Activated T-cell treated with anti-CD3 and anti-CD28 coated beads for 48 hours (primary cell): ENCODE measurements around the gene PTER.

Source experiments
- DNase-seq: peaks from one replicate; pipeline ENCODE4 v3.0.0-alpha.2; 2020; ENCODE audit warnings: low read depth

The PTER gene

GRCh38 chr10:16436758-16437539, at the start of gene PTER:
PTER (plus strand) TSS chr10:16437010; CDS start chr10:16484385, 47,375 bp downstream.
- DNase-seq: peak; percentile 99

GRCh38 chr10:16392531-16393069, 44.2 kb upstream of the PTER start:
- no peak for DNase-seq

GRCh38 chr10:16393271-16393858, 43.4 kb upstream of the PTER start:
- DNase-seq: no peak

GRCh38 chr10:16401416-16401815, 35.4 kb upstream of the PTER start:
- DNase-seq: no peak

- no peak for DNase-seq
These were observed 28.4 kb upstream of the PTER start for GRCh38 chr10:16408379-16408778.

- DNase-seq: no peak
These were observed 19.5 kb upstream of the PTER start for GRCh38 chr10:16417341-16417740.

- DNase-seq: no peak
These were observed 13.2 kb upstream of the PTER start for GRCh38 chr10:16423599-16423998.

- no peak for DNase-seq
These were observed 11.4 kb upstream of the PTER start for GRCh38 chr10:16425449-16425848.

GRCh38 chr10:16429539-16429938, 7.3 kb upstream of the PTER start:
- no peak for DNase-seq

- no peak for DNase-seq
These were observed 448 bp upstream of the PTER start for GRCh38 chr10:16436367-16436757.

GRCh38 chr10:16437540-16437894, 707 bp downstream of the PTER start:
- DNase-seq: no peak

- no peak for DNase-seq
These were observed 2.5 kb downstream of the PTER start for GRCh38 chr10:16439295-16439694.

- no peak for DNase-seq
These were observed 3.8 kb downstream of the PTER start for GRCh38 chr10:16440396-16441133.

GRCh38 chr10:16441173-16441840, 4.5 kb downstream of the PTER start:
- no peak for DNase-seq

GRCh38 chr10:16442914-16443313, 6.1 kb downstream of the PTER start:
- no peak for DNase-seq

- no peak for DNase-seq
These were observed 9.1 kb downstream of the PTER start for GRCh38 chr10:16445770-16446469.

- DNase-seq: no peak
These were observed 12.6 kb downstream of the PTER start for GRCh38 chr10:16449454-16449853.

GRCh38 chr10:16458166-16458955, 21.6 kb downstream of the PTER start:
- DNase-seq: no peak

GRCh38 chr10:16459423-16459939, 22.7 kb downstream of the PTER start:
- DNase-seq: no peak

- no peak for DNase-seq
These were observed 29.2 kb downstream of the PTER start for GRCh38 chr10:16466001-16466400.

- peak; percentile 4 for DNase-seq
These were observed 33.9 kb downstream of the PTER start for GRCh38 chr10:16470747-16471146.
